GM23338 (cell line): ENCODE data around the gene HMGCS2. TPM values are rescaled to one million over a fixed set of nuclear protein-coding genes. Genes with fewer than 3 reads are reported as not detected.

Source experiments
- ATAC-seq: fragments of 200-7000 bp; cut with Tn5 transposase; 3 replicates; pipeline ENCODE4 v1.9.1; 2020
- DNase-seq: peaks from one replicate; pipeline ENCODE4 v3.0.0-alpha.2; 2015; ENCODE audit warnings: low spot score
- H2AFZ ChIP-seq: fragments of 200-600 bp; sonication (generic); 2 replicates; pipeline ENCODE4 v1.8.0; 2016; ENCODE audit warnings: antibody characterized with exemption, mild to moderate bottlenecking, moderate library complexity
- H3F3A ChIP-seq: fragments of 200-600 bp; sonication (generic); replicated peaks from 2 replicates; pipeline ENCODE4 v1.8.0; 2017; ENCODE audit warnings: antibody characterized with exemption, mixed run types, low read depth
- H3K27ac ChIP-seq: fragments of 200-600 bp; sonication (generic); 2 replicates; pipeline ENCODE4 v1.6.1; 2016; ENCODE audit warnings: low read depth
- H3K27me3 ChIP-seq: fragments of 200-600 bp; sonication (generic); 2 replicates; pipeline ENCODE4 v1.8.0; 2016; ENCODE audit warnings: mild to moderate bottlenecking, mixed run types, moderate library complexity; ENCODE audit not compliant: insufficient read depth
- H3K36me3 ChIP-seq: fragments of 200-600 bp; sonication (generic); 2 replicates; pipeline ENCODE4 v1.8.0; 2016; ENCODE audit warnings: mild to moderate bottlenecking; ENCODE audit not compliant: insufficient read depth
- H3K4me1 ChIP-seq: fragments of 200-600 bp; sonication (generic); 2 replicates; pipeline ENCODE4 v1.8.0; 2016; ENCODE audit warnings: mild to moderate bottlenecking, moderate library complexity; ENCODE audit not compliant: insufficient read depth
- H3K4me2 ChIP-seq: fragments of 200-600 bp; sonication (generic); 2 replicates; pipeline ENCODE4 v1.7.1; 2017; ENCODE audit warnings: mixed run types
- H3K4me3 ChIP-seq: fragments of 200-600 bp; sonication (generic); 2 replicates; pipeline ENCODE4 v1.6.1; 2016; ENCODE audit warnings: mixed run types
- H3K79me2 ChIP-seq: fragments of 200-600 bp; sonication (generic); replicated peaks from 2 replicates; pipeline ENCODE4 v1.8.0; 2017; ENCODE audit warnings: mild to moderate bottlenecking; ENCODE audit not compliant: insufficient read depth
- H3K9me2 ChIP-seq: fragments of 200-600 bp; sonication (generic); 2 replicates; pipeline ENCODE4 v1.8.0; 2017; ENCODE audit not compliant: insufficient read depth
- H4K20me1 ChIP-seq: fragments of 200-600 bp; sonication (generic); replicated peaks from 2 replicates; pipeline ENCODE4 v1.8.0; 2017; ENCODE audit warnings: mild to moderate bottlenecking; ENCODE audit not compliant: insufficient read depth
- H3K27ac Mint-ChIP-seq: 2 replicates; pipeline ENCODE4 v1.8.0; 2020; ENCODE audit warnings: inconsistent platforms, mild to moderate bottlenecking, moderate library complexity, mixed read lengths
- H3K27me3 Mint-ChIP-seq: 3 replicates; pipeline ENCODE4 v1.8.0; 2022; ENCODE audit warnings: low read depth, mild to moderate bottlenecking, moderate library complexity, mixed read lengths, inconsistent platforms; ENCODE audit not compliant: insufficient read depth, poor library complexity
- H3K36me3 Mint-ChIP-seq: 3 replicates; pipeline ENCODE4 v1.8.0; 2021; ENCODE audit warnings: low read depth, mild to moderate bottlenecking, inconsistent platforms, moderate library complexity, mixed read lengths
- H3K4me1 Mint-ChIP-seq: 3 replicates; pipeline ENCODE4 v1.8.0; 2020; ENCODE audit warnings: mild to moderate bottlenecking, inconsistent platforms, mixed read lengths
- H3K4me3 Mint-ChIP-seq: 3 replicates; pipeline ENCODE4 v1.8.0; 2021; ENCODE audit warnings: moderate library complexity, mild to moderate bottlenecking, inconsistent platforms, mixed read lengths
- H3K9me3 Mint-ChIP-seq: 3 replicates; pipeline ENCODE4 v1.8.0; 2020; ENCODE audit warnings: moderate library complexity, mild to moderate bottlenecking, inconsistent platforms, mixed read lengths
- CREB1 ChIP-seq: fragments of 250-450 bp; sonication (Bioruptor Pico); IDR thresholded peaks from 2 replicates; pipeline ENCODE4 v1.5.0; 2020; ENCODE audit warnings: low read depth, mild to moderate bottlenecking, moderate library complexity
- EZH2phosphoT487 ChIP-seq: fragments of 200-600 bp; sonication (generic); IDR thresholded peaks from one replicate; pipeline ENCODE4 v1.8.1; 2018; ENCODE audit warnings: antibody characterized with exemption; ENCODE audit not compliant: unreplicated experiment
- JUNB ChIP-seq: IDR thresholded peaks from one replicate; pipeline ENCODE4 v1.6.1; 2016; ENCODE audit warnings: antibody characterized with exemption; ENCODE audit not compliant: unreplicated experiment
- POLR2AphosphoS5 ChIP-seq: IDR thresholded peaks from 2 replicates; pipeline ENCODE4 v1.6.1; 2016; ENCODE audit warnings: antibody characterized with exemption, low read depth
- STAT1 ChIP-seq: IDR thresholded peaks from one replicate; pipeline ENCODE4 v1.6.1; 2016; ENCODE audit warnings: antibody characterized with exemption; ENCODE audit not compliant: unreplicated experiment
- ZNF114 ChIP-seq: fragments of 250-450 bp; sonication (Bioruptor Pico); IDR thresholded peaks from 2 replicates; pipeline ENCODE4 v1.5.0; 2020; ENCODE audit warnings: mild to moderate bottlenecking, moderate library complexity
- ZNF331 ChIP-seq: fragments of 250-450 bp; sonication (Bioruptor Pico); IDR thresholded peaks from 2 replicates; pipeline ENCODE4 v1.5.0; 2020; ENCODE audit warnings: low read depth, mild to moderate bottlenecking, moderate library complexity
- polyA plus RNA-seq: library from polyadenylated mRNA; unstranded; fragments of >200 nt; fragmentation: Nextera tagmentation; extraction: Ambion mirVana; gene quantifications from 2 replicates; pipeline ENCODE4 v1.2.1, GENCODE V29; 2016
- total RNA-seq: library from RNA; depleted of rRNA; stranded (reverse); fragments of >200 nt; shearing (Covaris generic); gene quantifications from 2 replicates; pipeline ENCODE4 v1.2.3, GENCODE V29; 2014
- TF ChIP-seq, protein P1 (sequence below): fragments of 250-450 bp; sonication (Bioruptor Pico); IDR thresholded peaks from 2 replicates; pipeline ENCODE4 v1.5.0; 2020; ENCODE audit warnings: mild to moderate bottlenecking, moderate library complexity

HMGCS2 gene
- total and polyA plus RNA-seq, 2 experiments from 2014 or later = not detected

DNA sequence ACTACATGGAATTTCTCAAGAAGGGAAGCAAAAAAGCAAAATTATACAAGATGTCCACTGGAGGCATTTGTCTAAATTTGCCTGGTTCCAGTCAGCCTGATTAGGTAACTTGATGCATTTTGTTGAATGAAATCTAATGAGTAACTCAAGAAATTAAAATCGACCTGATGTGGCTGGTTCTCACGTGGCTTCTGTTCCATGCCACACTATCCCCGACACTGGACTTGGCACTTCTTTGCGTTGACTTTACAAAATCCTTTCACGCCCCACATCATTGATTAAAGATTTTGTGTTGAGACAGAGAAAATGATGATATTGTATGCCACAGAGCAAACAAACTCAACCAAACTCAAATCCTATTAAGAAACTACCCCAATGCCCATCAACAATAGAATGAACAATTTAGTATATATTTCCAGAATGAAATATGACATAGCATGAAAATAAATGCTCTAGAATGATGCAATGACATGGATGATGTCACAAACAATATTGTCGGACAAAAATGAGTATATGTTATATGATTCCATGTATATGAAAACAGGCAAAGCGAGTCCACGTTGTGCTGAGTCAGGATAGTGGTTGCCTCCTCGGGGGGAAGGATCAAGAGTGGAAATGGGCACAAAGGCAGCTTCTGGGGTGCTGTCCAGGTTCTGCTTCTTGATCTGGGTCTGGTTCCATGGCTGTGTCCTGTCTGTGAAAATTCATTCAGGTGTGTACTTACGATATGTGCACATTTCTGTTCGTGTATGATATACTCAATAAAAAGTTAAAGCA lies 12.9 kb upstream of the HMGCS2 start (continued):
- TF ChIP-seq, protein P1, sequence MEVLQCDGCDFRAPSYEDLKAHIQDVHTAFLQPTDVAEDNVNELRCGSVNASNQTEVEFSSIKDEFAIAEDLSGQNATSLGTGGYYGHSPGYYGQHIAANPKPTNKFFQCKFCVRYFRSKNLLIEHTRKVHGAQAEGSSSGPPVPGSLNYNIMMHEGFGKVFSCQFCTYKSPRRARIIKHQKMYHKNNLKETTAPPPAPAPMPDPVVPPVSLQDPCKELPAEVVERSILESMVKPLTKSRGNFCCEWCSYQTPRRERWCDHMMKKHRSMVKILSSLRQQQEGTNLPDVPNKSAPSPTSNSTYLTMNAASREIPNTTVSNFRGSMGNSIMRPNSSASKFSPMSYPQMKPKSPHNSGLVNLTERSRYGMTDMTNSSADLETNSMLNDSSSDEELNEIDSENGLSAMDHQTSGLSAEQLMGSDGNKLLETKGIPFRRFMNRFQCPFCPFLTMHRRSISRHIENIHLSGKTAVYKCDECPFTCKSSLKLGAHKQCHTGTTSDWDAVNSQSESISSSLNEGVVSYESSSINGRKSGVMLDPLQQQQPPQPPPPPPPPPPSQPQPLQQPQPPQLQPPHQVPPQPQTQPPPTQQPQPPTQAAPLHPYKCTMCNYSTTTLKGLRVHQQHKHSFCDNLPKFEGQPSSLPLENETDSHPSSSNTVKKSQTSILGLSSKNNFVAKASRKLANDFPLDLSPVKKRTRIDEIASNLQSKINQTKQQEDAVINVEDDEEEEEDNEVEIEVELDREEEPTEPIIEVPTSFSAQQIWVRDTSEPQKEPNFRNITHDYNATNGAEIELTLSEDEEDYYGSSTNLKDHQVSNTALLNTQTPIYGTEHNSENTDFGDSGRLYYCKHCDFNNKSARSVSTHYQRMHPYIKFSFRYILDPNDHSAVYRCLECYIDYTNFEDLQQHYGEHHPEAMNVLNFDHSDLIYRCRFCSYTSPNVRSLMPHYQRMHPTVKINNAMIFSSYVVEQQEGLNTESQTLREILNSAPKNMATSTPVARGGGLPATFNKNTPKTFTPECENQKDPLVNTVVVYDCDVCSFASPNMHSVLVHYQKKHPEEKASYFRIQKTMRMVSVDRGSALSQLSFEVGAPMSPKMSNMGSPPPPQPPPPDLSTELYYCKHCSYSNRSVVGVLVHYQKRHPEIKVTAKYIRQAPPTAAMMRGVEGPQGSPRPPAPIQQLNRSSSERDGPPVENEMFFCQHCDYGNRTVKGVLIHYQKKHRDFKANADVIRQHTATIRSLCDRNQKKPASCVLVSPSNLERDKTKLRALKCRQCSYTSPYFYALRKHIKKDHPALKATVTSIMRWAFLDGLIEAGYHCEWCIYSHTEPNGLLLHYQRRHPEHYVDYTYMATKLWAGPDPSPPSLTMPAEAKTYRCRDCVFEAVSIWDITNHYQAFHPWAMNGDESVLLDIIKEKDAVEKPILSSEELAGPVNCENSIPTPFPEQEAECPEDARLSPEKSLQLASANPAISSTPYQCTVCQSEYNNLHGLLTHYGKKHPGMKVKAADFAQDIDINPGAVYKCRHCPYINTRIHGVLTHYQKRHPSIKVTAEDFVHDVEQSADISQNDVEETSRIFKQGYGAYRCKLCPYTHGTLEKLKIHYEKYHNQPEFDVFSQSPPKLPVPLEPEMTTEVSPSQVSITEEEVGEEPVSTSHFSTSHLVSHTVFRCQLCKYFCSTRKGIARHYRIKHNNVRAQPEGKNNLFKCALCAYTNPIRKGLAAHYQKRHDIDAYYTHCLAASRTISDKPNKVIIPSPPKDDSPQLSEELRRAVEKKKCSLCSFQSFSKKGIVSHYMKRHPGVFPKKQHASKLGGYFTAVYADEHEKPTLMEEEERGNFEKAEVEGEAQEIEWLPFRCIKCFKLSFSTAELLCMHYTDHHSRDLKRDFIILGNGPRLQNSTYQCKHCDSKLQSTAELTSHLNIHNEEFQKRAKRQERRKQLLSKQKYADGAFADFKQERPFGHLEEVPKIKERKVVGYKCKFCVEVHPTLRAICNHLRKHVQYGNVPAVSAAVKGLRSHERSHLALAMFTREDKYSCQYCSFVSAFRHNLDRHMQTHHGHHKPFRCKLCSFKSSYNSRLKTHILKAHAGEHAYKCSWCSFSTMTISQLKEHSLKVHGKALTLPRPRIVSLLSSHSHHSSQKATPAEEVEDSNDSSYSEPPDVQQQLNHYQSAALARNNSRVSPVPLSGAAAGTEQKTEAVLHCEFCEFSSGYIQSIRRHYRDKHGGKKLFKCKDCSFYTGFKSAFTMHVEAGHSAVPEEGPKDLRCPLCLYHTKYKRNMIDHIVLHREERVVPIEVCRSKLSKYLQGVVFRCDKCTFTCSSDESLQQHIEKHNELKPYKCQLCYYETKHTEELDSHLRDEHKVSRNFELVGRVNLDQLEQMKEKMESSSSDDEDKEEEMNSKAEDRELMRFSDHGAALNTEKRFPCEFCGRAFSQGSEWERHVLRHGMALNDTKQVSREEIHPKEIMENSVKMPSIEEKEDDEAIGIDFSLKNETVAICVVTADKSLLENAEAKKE (CRISPR knock-in tag) = no peak
- no peak for TF ChIP-seq ZNF114 (CRISPR knock-in tag)
- no peak for TF ChIP-seq CREB1 (CRISPR knock-in tag)
- no peak for TF ChIP-seq JUNB
- TF ChIP-seq ZNF331 = no peak

DNA sequence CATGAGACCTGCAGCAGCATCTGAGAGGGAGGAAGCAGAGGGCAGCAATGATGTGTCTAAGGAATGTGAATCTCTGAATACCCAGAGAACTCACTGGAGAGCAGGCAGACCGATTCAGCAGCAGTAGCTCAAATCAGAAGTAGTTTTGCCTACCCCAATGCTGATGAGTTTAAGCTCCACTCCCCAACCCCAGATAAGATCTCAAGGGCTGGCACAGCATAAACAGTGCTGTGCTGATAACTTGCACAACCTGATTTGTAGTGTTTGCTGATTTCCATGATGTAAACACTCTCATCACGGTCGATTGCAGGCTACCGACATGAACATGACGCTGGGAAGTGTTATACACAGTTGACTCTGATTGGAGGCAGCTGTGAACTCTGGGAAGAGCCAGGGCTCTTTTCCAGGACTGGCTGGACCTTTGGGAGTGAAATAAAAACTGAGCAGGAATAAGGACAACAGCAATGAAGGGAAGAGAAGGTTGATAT lies 11.2 kb upstream of the HMGCS2 start:
- H3K9me3 Mint-ChIP-seq = no peaks in the 10 kb centered on the region
- H3K4me3 ChIP-seq = no peak overlapping the region
- H3K36me3 ChIP-seq = no peaks in the 10 kb centered on the region
- no peaks in the 10 kb centered on the region for H4K20me1 ChIP-seq
- H3F3A ChIP-seq = no peaks in the 10 kb centered on the region
- peaks cover 5% of the 10 kb centered on the region; the same call in 2 of the 3 replicates for H3K4me1 Mint-ChIP-seq
- H2AFZ ChIP-seq = peak overlapping the region; percentile 86; the same call in 1 of the 2 replicates
- no peaks in the 10 kb centered on the region for H3K79me2 ChIP-seq
- ATAC-seq = peak; percentile 38; the same call in 2 of the 3 replicates
- no peak overlapping the region for H3K27ac Mint-ChIP-seq
- no peak overlapping the region for H3K4me3 Mint-ChIP-seq
- H3K9me2 ChIP-seq = no peaks in the 10 kb centered on the region
- H3K4me1 ChIP-seq = no peaks in the 10 kb centered on the region
- no peaks in the 10 kb centered on the region for H3K27me3 ChIP-seq
- no peaks in the 10 kb centered on the region for H3K27me3 Mint-ChIP-seq
- no peak overlapping the region for H3K27ac ChIP-seq
- H3K4me2 ChIP-seq = no peak overlapping the region
- TF ChIP-seq EZH2phosphoT487 (no peak), ZNF331 (no peak), POLR2AphosphoS5 (no peak), ZNF114 (CRISPR knock-in tag) (no peak), STAT1 (no peak), JUNB (no peak)
- no peaks in the 10 kb centered on the region for H3K36me3 Mint-ChIP-seq
- no peak for DNase-seq
